Gastroesophageal sphincter (tissue), 3 donors: ENCODE measurements around the gene CDK7.

ENCODE experiments used
- EP300 ChIP-seq: sonication (generic); formaldehyde crosslinking; IDR thresholded peaks from one replicate; pipeline ENCODE4 v1.6.1; 2017; ENCODE audit warnings: antibody characterized with exemption, mild to moderate bottlenecking
- POLR2A ChIP-seq, 2 donors: fragments of 450-650 bp; IDR thresholded peaks; one replicate each; pipeline ENCODE4 v1.6.1; 2017; ENCODE audit warnings: antibody characterized with exemption in 2 of 2, mild to moderate bottlenecking in 2 of 2, moderate library complexity in 1 of 2
- POLR2AphosphoS5 ChIP-seq: sonication (generic); formaldehyde crosslinking; IDR thresholded peaks from one replicate; pipeline ENCODE4 v1.6.1; 2017; ENCODE audit warnings: antibody characterized with exemption
- TF ChIP-seq, protein P1 (sequence below), 4 experiments: fragments of 200-600 bp in 2 of 4; fragments of 450-650 bp in 2 of 4; sonication (generic) in 1 of 4; IDR thresholded peaks; one replicate each; pipeline ENCODE4 v1.5.1; 2017 to 2019; ENCODE audit warnings: antibody characterized with exemption in 4 of 4, mild to moderate bottlenecking in 2 of 4, moderate library complexity in 2 of 4

DNA sequence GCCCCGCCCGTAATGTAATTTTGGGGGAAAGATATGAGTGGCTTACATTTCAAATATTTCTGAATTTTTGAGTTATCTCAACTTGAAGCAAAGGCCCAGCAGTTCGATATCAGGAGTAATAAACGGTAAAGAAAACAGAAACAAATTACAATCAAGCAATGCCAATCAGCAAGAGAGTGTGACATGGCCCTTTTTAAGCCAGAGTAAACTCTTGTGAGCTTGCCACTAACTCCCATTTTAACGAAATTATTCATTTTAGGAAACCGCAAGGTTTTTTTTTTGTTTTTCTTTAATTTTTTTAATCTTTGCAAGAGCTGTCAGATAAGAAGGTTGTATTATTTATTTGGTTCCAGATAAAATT is 17.6 kb upstream of the CDK7 start:
- TF ChIP-seq, protein P1, sequence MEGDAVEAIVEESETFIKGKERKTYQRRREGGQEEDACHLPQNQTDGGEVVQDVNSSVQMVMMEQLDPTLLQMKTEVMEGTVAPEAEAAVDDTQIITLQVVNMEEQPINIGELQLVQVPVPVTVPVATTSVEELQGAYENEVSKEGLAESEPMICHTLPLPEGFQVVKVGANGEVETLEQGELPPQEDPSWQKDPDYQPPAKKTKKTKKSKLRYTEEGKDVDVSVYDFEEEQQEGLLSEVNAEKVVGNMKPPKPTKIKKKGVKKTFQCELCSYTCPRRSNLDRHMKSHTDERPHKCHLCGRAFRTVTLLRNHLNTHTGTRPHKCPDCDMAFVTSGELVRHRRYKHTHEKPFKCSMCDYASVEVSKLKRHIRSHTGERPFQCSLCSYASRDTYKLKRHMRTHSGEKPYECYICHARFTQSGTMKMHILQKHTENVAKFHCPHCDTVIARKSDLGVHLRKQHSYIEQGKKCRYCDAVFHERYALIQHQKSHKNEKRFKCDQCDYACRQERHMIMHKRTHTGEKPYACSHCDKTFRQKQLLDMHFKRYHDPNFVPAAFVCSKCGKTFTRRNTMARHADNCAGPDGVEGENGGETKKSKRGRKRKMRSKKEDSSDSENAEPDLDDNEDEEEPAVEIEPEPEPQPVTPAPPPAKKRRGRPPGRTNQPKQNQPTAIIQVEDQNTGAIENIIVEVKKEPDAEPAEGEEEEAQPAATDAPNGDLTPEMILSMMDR (IDR thresholded peaks at IDR 0.05), result no peak
- TF ChIP-seq EP300 (no peak), POLR2AphosphoS5 (no peak), POLR2A (IDR thresholded peaks at IDR 0.05) (no peak)
